ENCODE measurements around the gene ZNF595. TPM values are rescaled to one million over a fixed set of nuclear protein-coding genes. Genes with fewer than 3 reads are reported as not detected.

ZNF595 gene
- total RNA-seq, 2 experiments from 2014 or later = 1.6 to 1.9 TPM

DNA sequence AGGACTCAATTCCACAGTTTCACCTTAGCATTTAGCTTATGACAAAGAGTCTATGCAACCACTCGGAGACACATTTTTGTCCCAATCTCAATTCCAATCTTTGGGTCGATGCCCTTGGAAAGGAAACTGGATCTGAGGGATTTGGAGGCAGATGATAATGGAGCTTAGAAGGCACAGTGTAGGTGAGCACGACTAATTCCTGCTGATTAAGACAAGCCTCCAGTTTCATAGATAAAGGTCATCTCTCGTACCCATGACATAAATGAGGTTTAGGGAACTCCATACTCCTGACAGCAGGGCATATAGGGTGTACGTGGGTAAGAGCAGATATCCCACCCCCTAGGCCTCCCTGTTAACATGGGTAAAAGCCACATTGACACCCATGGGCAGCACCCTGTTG lies 46.7 kb downstream of the ZNF595 start:
- ChIA-PET CTCF (ENCODE audit: unreplicated experiment) (no interaction called here), POLR2A (no interaction called here)
- no TSS peak for BruUV-seq (replicated peaks)
- H3K27ac ChIP-seq (ENCODE audit: low read depth, low read length, poor library complexity, severe bottlenecking) = no peak overlapping the region
- DNase-seq (ENCODE audit: low spot score) = no peak
- intact Hi-C loops (cut with micrococcal nuclease; ENCODE audit: unreplicated experiment) = no loop called here
- H3K4me1 ChIP-seq (ENCODE audit: insufficient read depth, low read length, poor library complexity, severe bottlenecking) = no peaks in the 10 kb centered on the region
- no peak for TF ChIP-seq EZH2phosphoT487 (IDR thresholded peaks at IDR 0.05; ENCODE audit: borderline replicate concordance, low read depth, low read length)
- TF ChIP-seq, protein P1, sequence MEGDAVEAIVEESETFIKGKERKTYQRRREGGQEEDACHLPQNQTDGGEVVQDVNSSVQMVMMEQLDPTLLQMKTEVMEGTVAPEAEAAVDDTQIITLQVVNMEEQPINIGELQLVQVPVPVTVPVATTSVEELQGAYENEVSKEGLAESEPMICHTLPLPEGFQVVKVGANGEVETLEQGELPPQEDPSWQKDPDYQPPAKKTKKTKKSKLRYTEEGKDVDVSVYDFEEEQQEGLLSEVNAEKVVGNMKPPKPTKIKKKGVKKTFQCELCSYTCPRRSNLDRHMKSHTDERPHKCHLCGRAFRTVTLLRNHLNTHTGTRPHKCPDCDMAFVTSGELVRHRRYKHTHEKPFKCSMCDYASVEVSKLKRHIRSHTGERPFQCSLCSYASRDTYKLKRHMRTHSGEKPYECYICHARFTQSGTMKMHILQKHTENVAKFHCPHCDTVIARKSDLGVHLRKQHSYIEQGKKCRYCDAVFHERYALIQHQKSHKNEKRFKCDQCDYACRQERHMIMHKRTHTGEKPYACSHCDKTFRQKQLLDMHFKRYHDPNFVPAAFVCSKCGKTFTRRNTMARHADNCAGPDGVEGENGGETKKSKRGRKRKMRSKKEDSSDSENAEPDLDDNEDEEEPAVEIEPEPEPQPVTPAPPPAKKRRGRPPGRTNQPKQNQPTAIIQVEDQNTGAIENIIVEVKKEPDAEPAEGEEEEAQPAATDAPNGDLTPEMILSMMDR (conservative IDR thresholded peaks at IDR 0.05; ENCODE audit: low read length) = no peak
- H3K36me3 ChIP-seq (ENCODE audit: insufficient read depth, low read length) = no peaks in the 10 kb centered on the region
- peaks cover 17% of the 10 kb centered on the region for H3K9me3 ChIP-seq (ENCODE audit: low read length)
- no peak overlapping the region for H3K4me2 ChIP-seq (ENCODE audit: low read length)
- no peak overlapping the region for H2AFZ ChIP-seq (ENCODE audit: low read length)
- H4K20me1 ChIP-seq (ENCODE audit: insufficient read depth, low read length) = no peaks in the 10 kb centered on the region
- H3K79me2 ChIP-seq (ENCODE audit: insufficient read depth, low read depth, low read length) = no peaks in the 10 kb centered on the region
- no peaks in the 10 kb centered on the region for H3K9me2 ChIP-seq (ENCODE audit: insufficient read depth, low read length)
- H3K4me3 ChIP-seq (ENCODE audit: low read depth, low read length, poor library complexity, severe bottlenecking) = no peak overlapping the region

GRCh38 chr4:107083-107443 lies 53.9 kb downstream of the ZNF595 start:
- H4K20me1 ChIP-seq (ENCODE audit: insufficient read depth, low read length) = no peaks in the 10 kb centered on the region
- H2AFZ ChIP-seq (ENCODE audit: low read length) = no peak overlapping the region
- POLR2A ChIA-PET = no interaction called here
- H3K36me3 ChIP-seq (ENCODE audit: insufficient read depth, low read length) = no peaks in the 10 kb centered on the region
- no peaks in the 10 kb centered on the region for H3K9me3 ChIP-seq (ENCODE audit: low read length)
- no peaks in the 10 kb centered on the region for H3K9me2 ChIP-seq (ENCODE audit: insufficient read depth, low read length)
- H3K27ac ChIP-seq (ENCODE audit: low read depth, low read length, poor library complexity, severe bottlenecking) = no peak overlapping the region
- BruUV-seq (replicated peaks) = no TSS peak
- H3K4me1 ChIP-seq (ENCODE audit: insufficient read depth, low read length, poor library complexity, severe bottlenecking) = no peaks in the 10 kb centered on the region
- H3K79me2 ChIP-seq (ENCODE audit: insufficient read depth, low read depth, low read length) = no peaks in the 10 kb centered on the region
- CTCF ChIA-PET (ENCODE audit: unreplicated experiment) = no interaction called here
- H3K4me3 ChIP-seq (ENCODE audit: low read depth, low read length, poor library complexity, severe bottlenecking) = no peak overlapping the region
- TF ChIP-seq EZH2phosphoT487 (IDR thresholded peaks at IDR 0.05; ENCODE audit: borderline replicate concordance, low read depth, low read length) = no peak
- TF ChIP-seq, protein P1 (conservative IDR thresholded peaks at IDR 0.05; ENCODE audit: low read length) = no peak
- no peak for DNase-seq (ENCODE audit: low spot score)
- H3K4me2 ChIP-seq (ENCODE audit: low read length) = no peak overlapping the region
- intact Hi-C loops (cut with micrococcal nuclease; ENCODE audit: unreplicated experiment) = no loop called here

DNA sequence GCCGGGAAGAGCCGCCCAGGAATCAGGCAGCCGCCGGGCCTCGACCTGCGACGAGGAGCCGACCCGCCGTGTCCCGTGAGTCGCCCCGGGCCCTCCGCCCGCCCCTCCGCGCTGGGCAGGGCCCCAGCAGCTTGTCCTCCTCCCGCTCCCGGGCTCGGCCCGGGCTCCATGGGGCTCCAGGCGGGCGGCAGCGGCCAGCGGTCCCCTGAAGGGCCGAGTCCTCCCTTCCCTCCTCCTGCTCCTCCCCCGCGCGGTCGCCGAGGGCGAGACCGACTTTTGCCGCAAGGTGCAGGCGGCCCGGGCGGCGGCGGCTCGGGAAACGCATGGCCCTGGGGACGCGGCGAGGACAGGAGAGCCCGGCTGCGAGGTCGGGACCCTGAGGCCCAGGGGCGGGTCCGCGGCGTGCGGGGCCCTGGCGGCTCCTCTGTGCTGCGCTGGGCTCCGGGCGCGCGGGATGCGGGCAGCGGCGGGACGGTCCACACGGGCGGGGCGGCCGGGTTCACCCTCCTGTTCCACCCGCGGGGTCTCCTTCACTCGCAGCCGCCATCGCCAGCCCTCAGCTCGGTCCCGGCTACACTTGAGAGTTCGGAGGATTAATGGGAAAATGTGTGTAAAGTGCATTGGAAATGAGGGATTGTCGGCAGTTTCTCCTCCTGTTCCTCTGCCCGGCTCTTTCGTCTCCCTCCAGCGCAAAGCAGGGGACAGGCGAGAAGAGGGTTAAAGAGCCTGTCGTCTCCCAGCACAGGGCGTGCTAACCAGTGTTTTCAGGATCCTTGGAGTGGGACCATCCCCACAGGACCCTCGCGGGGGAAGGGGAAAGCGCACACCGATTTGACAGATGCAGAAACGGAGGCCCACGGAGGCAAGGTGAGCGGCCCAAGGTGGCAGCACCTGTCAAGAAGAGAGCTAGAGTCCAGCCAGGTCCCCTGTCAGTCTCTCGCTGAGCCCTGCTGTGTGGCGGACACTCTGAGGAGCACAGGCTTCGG lies 54.6 kb downstream of the ZNF595 start:
- BruUV-seq (replicated peaks) = no TSS peak
- intact Hi-C loops (cut with micrococcal nuclease; ENCODE audit: unreplicated experiment) = no loop called here
- Histone ChIP-seq H3K36me3 (ENCODE audit: insufficient read depth, low read length) (no peaks in the 10 kb centered on the region), H3K4me2 (ENCODE audit: low read length) (no peak overlapping the region), H3K4me1 (ENCODE audit: insufficient read depth, low read length, poor library complexity, severe bottlenecking) (no peaks in the 10 kb centered on the region), H4K20me1 (ENCODE audit: insufficient read depth, low read length) (no peaks in the 10 kb centered on the region), H3K27ac (ENCODE audit: low read depth, low read length, poor library complexity, severe bottlenecking) (no peak overlapping the region), H3K9me3 (ENCODE audit: low read length) (no peaks in the 10 kb centered on the region), H3K4me3 (ENCODE audit: low read depth, low read length, poor library complexity, severe bottlenecking) (no peak overlapping the region), H2AFZ (ENCODE audit: low read length) (no peak overlapping the region), H3K9me2 (ENCODE audit: insufficient read depth, low read length) (no peaks in the 10 kb centered on the region), H3K79me2 (ENCODE audit: insufficient read depth, low read depth, low read length) (no peaks in the 10 kb centered on the region)
- POLR2A ChIA-PET = no interaction called here
- CTCF ChIA-PET (ENCODE audit: unreplicated experiment) = no interaction called here
- TF ChIP-seq EZH2phosphoT487 (IDR thresholded peaks at IDR 0.05; ENCODE audit: borderline replicate concordance, low read depth, low read length) = no peak
- TF ChIP-seq, protein P1 (conservative IDR thresholded peaks at IDR 0.05; ENCODE audit: low read length) = no peak
- no peak for DNase-seq (ENCODE audit: low spot score)

All from OCI-LY7 (cell line).